Measurements from ENCODE around the gene PPP2CA.
"Not testable (repeated sequence)": the region's sequence is repeated elsewhere in the genome, so short reads cannot be mapped to it uniquely, and the experiment has no call there.

Gene PPP2CA

GRCh38 chr5:134245101-134245604 is 19.3 kb upstream of the PPP2CA start:
- DNase-seq: peak; percentile 61

DNA sequence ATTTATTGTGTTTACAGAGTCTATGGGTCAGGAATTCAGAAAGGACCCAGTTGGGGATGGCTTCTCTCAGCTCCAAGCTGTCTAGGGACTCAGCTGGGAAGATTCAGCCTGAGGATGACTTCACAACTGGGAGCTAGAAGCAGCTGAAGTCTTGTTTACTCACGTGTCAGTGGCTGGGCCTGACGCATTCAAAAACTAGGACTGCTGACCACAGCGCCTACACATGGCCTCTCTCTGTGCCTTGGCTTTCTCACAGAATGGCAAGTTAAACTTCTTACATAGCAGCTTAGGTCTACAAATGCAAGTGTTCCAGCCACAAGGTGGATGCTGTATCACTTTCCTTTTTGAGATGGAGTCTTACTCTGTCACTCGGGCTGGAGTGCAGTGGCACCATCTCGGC is 16.3 kb upstream of the PPP2CA start:
- no peak for DNase-seq

DNA sequence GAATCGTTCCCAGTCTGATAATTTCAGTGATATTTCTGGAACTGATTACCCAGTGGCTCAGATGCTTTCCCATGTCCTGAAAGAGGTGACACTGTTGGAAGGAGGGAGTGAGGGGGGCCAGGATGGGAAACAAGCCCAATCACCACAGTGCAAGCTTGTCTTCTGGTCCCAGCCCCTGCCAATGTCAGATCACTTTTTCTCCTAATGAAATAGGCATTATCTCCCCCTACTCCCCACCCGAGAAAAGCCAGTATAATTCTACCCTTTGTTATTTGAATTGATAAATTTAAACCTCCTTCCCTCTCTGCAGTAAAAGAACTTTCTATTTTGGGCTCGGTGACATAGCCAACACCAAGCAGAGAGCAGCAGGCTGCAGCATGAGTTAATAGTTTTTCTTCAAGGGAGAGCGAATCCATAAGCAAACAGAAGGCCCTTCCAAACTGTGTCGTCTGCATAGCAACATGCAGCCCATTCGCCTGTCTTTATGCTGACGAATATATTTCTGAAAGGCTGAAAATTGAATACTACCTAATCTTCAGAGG is 14.6 kb upstream of the PPP2CA start:
- DNase-seq: peak; percentile 75

- DNase-seq: no peak
Measured at GRCh38 chr5:134236820-134237219, 10.9 kb upstream of the PPP2CA start.

DNA sequence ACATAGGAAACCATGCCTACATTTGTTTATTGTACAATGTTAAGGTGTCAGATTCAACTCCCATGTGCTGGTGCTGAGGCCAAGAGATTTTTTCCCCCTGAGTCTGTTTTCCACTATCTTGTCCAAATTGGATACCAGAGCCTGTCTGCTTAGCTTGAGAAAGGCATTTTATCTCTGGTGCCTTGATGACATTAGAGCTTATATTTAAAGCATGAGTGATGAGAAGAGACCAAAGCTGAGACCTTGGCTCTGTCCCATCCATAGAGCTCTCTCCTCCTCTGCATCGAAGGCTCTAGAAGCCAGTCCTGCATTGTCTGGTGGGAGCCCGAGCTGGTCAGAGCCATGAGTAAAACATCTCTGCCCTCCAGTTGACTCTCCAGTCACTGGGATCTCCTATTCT is 10.4 kb upstream of the PPP2CA start:
- no peak for DNase-seq

- no peak for DNase-seq
Measured at GRCh38 chr5:134228624-134229023, 2.8 kb upstream of the PPP2CA start.

GRCh38 chr5:134227776-134228175 is 1.9 kb upstream of the PPP2CA start:
- DNase-seq: no peak

DNA sequence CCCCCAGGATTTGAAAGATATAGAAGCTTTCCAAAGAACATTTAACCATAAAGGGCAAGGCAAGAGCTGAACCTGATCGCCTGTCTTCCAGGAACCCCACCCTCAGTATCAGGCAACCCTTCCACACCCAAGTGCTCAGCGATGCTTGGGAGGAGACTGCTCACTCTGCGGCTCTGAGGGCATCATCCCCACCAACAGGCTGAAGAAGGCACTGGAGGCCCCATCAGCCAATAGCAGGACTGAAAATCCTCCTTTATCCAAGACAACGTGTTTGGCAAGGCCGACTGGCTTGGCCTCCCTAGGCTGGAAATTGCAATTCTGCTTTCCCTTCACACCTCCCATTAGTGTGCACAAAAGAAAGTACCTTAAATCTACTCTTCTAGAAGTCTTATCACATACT is 1.4 kb upstream of the PPP2CA start:
- no peak for DNase-seq

DNA sequence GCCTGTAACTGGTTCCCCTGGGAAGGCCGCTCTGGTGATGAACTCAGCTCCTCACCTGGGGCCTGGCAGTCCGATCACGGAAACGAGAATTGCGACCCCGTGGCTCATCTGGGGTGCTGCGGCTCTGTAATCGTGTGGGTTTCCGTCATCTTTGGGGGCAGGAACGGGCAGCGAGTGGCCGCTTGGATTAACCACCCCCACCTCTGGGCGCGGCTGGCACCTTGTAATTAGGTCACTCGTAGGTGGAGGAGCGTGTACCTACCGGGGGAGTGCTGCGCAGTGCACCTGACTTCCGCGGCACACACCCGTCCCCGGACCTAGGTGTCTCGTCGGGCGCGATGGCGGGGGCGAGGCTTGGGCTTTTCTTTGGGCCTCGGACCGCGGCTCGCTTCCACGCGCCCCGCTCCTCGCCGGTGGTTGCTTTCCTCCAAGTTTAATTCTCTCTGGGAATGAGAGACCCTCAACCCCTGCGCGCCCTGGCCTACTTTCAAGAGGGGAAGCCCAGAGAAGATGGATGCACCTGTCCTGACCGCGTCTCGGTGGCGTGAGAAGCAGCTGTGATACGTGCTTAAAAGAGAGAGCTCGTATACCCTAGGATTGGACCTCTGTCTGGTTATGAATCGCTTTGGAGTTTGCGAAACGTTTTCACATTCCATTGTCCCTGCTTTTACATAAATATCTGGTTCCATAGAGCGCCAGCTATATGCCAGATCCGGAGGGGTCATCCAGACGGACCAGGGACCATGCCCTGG is 744 bp upstream of the PPP2CA start:
- DNase-seq: no peak

- peak; percentile 12 for DNase-seq
Measured at GRCh38 chr5:134224888-134225779, 739 bp downstream of the PPP2CA start.

GRCh38 chr5:134223406-134224248 is 2.2 kb downstream of the PPP2CA start:
- DNase-seq: no peak

GRCh38 chr5:134221690-134222089 is 4.2 kb downstream of the PPP2CA start:
- not testable (repeated sequence) for DNase-seq

DNA sequence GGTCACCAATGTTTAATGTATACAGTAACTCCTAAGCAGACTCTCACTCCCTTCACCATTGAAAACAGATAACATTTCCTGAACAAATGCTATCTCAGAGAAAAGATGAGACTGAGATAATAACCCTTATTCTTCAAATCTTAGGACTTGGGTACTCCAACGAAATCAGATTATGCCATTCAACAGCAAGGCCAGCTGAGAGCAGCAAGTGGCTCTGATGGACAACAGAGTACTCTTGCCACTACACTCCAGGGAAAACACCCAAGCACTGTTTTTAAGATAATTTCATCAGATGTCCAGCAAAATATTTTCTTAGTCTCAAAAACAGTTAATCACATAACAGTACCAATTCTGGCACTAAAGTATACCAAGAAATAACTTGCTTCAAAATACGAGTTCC is 10.1 kb downstream of the PPP2CA start:
- DNase-seq: no peak

DNA sequence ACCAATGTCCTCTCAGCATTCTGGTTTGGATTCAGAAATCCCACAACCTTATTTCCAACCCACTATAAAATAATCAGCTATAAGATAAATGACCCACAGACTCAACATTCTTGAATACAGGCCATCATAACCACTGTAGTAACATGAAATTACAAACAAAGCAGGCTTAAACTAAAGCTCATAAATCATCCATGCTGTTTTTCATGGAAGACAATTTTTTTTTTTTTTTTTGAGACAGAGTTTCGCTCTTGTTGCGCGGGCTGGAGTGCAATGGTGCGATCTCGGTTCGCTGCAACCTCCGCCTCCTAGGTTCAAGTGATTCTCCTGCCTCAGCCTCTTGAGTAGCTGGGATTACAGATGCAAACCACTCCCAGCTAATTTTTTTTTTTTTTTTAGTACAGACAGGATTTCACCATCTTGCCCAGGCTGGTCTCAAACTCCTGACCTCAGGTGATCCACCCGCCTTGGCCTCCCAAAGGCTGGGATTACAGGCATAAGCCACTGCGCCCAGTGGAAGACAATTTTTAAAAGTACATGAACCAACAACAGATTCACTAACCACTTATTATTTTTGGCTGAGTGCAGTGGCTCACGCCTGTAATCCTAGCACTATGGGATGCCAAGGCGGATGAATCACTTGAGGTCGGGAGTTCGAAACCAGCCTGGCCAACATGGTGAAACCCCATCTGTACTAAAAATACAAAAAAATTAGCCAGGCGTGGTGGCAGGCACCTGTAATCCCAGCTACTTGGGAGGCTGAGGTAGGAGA is 14.4 kb downstream of the PPP2CA start:
- not testable (repeated sequence) for DNase-seq

- DNase-seq: no peak
Measured at GRCh38 chr5:134209477-134210245, 16.2 kb downstream of the PPP2CA start.

- no peak for DNase-seq
Measured at GRCh38 chr5:134207696-134208095, 18.2 kb downstream of the PPP2CA start.

DNA sequence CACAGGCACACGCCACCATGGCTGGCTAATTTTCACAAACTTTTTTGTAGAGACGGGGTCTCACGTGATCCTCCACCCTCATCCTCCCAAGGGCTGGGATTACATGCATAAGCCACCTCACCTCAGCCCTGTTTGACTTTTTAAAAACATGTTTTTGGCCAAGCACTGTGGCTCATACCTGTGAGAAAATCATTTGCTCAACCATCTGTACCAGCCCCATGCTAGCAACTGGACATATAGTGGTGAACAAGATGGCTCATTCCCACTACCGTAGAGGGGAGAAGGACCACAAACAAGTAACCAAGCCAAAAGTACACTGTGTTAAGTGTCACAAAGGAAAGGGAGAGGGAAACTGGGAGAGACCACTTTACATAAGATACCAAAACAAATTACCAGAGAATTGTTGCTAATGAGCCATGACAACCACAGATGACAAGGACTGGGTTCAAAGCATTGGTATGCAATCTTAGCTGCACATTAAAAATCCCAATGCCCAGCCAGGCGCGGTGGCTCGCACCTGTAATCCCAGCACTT is 19.2 kb downstream of the PPP2CA start:
- no peak for DNase-seq

GRCh38 chr5:134204575-134204974 is 21.3 kb downstream of the PPP2CA start:
- DNase-seq: no peak

DNA sequence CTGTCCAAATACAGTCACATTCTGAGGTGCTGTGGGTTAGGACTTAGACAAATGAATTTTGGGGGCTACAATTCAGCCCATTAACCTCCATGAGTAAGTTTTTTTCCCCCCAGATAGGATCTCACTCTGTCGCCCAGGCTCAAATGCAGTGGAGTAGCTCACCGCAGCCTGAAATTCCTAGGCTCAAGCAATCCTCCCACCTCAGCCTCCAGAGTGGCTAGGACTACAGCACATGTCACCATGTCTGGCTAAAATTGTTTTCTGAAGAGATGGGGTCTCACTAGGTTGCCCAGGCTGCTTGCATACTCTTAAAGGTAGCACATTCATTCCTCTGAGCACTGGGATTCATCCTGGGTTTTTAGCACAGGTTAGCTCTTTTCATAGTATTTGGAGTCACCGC is 22.2 kb downstream of the PPP2CA start:
- DNase-seq: no peak

- no peak for DNase-seq
Measured at GRCh38 chr5:134195666-134196065, 30.2 kb downstream of the PPP2CA start.

- DNase-seq: no peak
Measured at GRCh38 chr5:134189031-134189430, 36.8 kb downstream of the PPP2CA start.

Data from DMS 273 treated with DMSO at 0.1 percent for 48 hours (cell line).